Immature natural killer cell (primary cell): Measurements from ENCODE around the gene UBL5. TPM values are rescaled to one million over a fixed set of nuclear protein-coding genes. Genes with fewer than 3 reads are reported as not detected.
"Not testable (repeated sequence)": the region's sequence is repeated elsewhere in the genome, so short reads cannot be mapped to it uniquely, and the experiment has no call there.

ENCODE experiments used
- DNase-seq, 3 donors: peaks; one replicate each; pipeline ENCODE4 v3.0.0; 2022; ENCODE audit warnings: mixed read lengths in 1 of 3
- H3K27ac Mint-ChIP-seq, 6 donors: one replicate each; pipeline ENCODE4 v1.8.0; 2020; ENCODE audit warnings: mixed read lengths in 6 of 6, mild to moderate bottlenecking in 5 of 6, inconsistent platforms in 4 of 6, moderate library complexity in 3 of 6
- H3K27me3 Mint-ChIP-seq, 3 donors: one replicate each; pipeline ENCODE4 v1.8.0; 2020 to 2021; ENCODE audit warnings: low read depth in 3 of 3, mild to moderate bottlenecking in 3 of 3, mixed read lengths in 3 of 3, moderate library complexity in 3 of 3, inconsistent platforms in 1 of 3
- H3K36me3 Mint-ChIP-seq, 3 donors: one replicate each; pipeline ENCODE4 v1.8.0; 2020; ENCODE audit warnings: mixed read lengths in 3 of 3, inconsistent platforms in 2 of 3, mild to moderate bottlenecking in 2 of 3
- H3K4me1 Mint-ChIP-seq, 2 donors: one replicate each; pipeline ENCODE4 v1.8.0; 2020; ENCODE audit warnings: inconsistent platforms in 2 of 2, mild to moderate bottlenecking in 2 of 2, mixed read lengths in 2 of 2, moderate library complexity in 1 of 2
- H3K4me3 Mint-ChIP-seq, 5 donors: one replicate each; pipeline ENCODE4 v1.8.0; 2020; ENCODE audit warnings: mild to moderate bottlenecking in 5 of 5, mixed read lengths in 5 of 5, inconsistent platforms in 3 of 5, moderate library complexity in 3 of 5
- H3K9me3 Mint-ChIP-seq, 6 donors: one replicate each; pipeline ENCODE4 v1.8.0; 2020; ENCODE audit warnings: mild to moderate bottlenecking in 6 of 6, mixed read lengths in 6 of 6, inconsistent platforms in 4 of 6, moderate library complexity in 3 of 6
- polyA plus RNA-seq, 3 donors: library from polyadenylated mRNA; unstranded; fragments of 300-500 nt; fragmentation: Illumina TruSeq; gene quantifications; one replicate each; pipeline ENCODE4 v1.2.3, GENCODE V29; 2021

UBL5 gene
- polyA plus RNA-seq, 3 donors from 2014 or later, result 610 to 1,222 (median 775) TPM

DNA sequence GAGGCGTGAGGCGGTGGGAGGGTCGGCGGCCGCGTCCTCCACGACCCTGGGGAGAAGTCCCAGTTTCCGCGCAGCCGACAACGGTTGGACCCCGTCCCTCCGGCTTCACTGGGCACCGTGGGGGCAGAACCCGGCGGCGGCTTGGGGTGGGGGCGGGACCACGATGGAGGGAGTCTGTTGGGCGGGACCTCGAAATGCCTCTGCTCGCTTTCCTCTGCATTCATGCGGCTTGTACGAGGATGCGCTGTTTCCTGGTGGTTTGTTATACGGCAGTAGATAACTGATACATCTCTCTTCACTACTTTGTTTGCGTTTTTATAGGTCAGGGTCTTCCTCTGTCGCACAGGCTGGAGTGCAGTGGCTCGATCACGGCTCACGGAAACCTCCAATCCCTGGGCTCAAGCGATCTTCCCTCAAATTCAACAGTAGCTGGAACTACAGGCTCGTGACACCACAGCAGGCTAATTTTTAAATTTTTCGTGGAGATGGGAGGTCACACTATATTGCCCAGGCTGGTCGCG, 34.6 kb upstream of the UBL5 start:
- H3K4me1 Mint-ChIP-seq, result peaks cover 19 to 31% of the 10 kb centered on the region in 2 donors
- peak in 1 of 3 donors; percentile 57 for DNase-seq
- peak overlapping the region; percentile 77 to 96 (median 90) for H3K27ac Mint-ChIP-seq
- peak overlapping the region; percentile 83 to 94 (median 89) for H3K4me3 Mint-ChIP-seq
- H3K36me3 Mint-ChIP-seq, result no peaks in the 10 kb centered on the region
- H3K9me3 Mint-ChIP-seq, result no peaks in the 10 kb centered on the region
- peaks cover 0 to 6% (median 3%) of the 10 kb centered on the region in 3 donors for H3K27me3 Mint-ChIP-seq

GRCh38 chr19:9796113-9796773, 31.5 kb upstream of the UBL5 start:
- Mint-ChIP-seq H3K27me3 (peaks cover 0 to 6% (median 0%) of the 10 kb centered on the region in 3 donors), H3K4me3 (peak overlapping the region in 1 of 5 donors; percentile 9)

DNA sequence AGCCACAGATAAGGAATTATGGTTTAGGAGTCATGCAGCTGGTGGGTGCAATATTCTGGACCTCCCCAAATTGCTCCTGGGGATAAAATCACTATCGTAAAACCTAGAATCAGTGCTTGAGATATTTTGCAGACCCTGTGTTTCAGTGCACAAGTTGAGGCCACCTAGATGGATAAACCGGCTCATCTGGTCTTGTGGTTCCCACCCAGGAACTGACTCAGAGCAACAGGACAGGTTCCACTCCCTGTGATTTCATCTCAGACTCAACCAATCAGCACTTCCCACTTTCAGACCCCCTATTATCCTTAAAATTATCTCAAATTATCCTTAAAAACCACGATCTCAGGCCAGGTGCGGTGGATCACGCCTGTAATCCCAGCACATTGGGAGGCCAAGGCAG, 29.8 kb upstream of the UBL5 start:
- H3K27me3 Mint-ChIP-seq, result peaks cover 0 to 4% (median 1%) of the 10 kb centered on the region in 3 donors
- no peak overlapping the region for H3K4me3 Mint-ChIP-seq
- no peak for DNase-seq
- H3K4me1 Mint-ChIP-seq, result peaks cover 11 to 16% of the 10 kb centered on the region in 2 donors
- H3K27ac Mint-ChIP-seq, result no peak overlapping the region
- H3K36me3 Mint-ChIP-seq, result no peaks in the 10 kb centered on the region
- H3K9me3 Mint-ChIP-seq, result no peaks in the 10 kb centered on the region

More at GRCh38 chr19:9796113-9796773, 31.5 kb upstream of the UBL5 start:
- no peaks in the 10 kb centered on the region for H3K9me3 Mint-ChIP-seq
- peaks cover 17 to 22% of the 10 kb centered on the region in 2 donors for H3K4me1 Mint-ChIP-seq
- H3K36me3 Mint-ChIP-seq, result no peaks in the 10 kb centered on the region
- peak; percentile 82 to 86 (median 84) for DNase-seq
- peak overlapping the region; percentile 36 to 91 (median 84) for H3K27ac Mint-ChIP-seq

DNA sequence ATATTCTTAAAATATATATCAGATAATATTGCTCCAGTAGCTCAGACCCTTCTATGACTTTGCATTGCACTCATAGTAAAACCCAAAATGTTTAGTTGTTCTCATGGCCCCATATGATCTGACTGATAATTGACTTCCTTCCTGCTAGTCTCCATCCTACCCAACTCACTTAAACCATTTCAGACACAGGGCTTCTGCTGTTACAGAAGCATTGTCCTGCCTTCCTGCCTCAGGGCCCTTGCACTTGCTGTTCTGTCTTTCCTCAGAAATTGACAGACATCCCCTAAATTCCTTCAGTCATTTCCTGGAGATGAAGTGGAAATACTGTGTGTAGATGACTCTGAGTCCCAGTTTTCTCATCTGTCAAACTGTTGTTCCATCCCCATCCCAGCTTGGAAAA, 28.6 kb upstream of the UBL5 start:
- Mint-ChIP-seq H3K9me3 (no peaks in the 10 kb centered on the region), H3K4me1 (peaks cover 5 to 8% of the 10 kb centered on the region in 2 donors), H3K27me3 (peaks cover 0 to 1% (median 0%) of the 10 kb centered on the region in 3 donors), H3K36me3 (no peaks in the 10 kb centered on the region), H3K27ac (peak overlapping the region in 1 of 6 donors; percentile 9), H3K4me3 (no peak overlapping the region)
- DNase-seq, result no peak

DNA sequence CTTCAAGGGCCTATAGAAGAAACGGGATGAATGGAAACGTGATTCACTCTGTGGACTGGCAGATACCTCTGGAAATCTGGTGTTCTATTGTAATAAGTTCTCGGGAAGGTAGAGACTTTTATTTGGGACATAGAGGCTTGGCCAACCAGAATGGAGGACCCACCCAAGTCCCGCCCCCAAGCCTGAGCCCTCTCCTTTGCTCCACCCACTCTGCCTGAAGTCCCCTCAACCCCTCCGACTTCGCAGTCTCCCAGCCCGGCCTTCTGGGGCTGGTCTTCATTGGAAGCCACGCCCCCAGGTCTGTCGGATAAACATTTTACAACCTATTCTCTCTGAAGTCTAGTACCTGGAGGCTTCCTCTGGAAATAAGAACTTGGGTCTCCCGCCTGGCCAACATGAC, 25.7 kb upstream of the UBL5 start:
- no peak overlapping the region for H3K27ac Mint-ChIP-seq
- no peaks in the 10 kb centered on the region for H3K4me1 Mint-ChIP-seq
- H3K27me3 Mint-ChIP-seq, result peaks cover 0 to 1% (median 0%) of the 10 kb centered on the region in 3 donors
- H3K36me3 Mint-ChIP-seq, result no peaks in the 10 kb centered on the region
- no peaks in the 10 kb centered on the region for H3K9me3 Mint-ChIP-seq
- no peak overlapping the region for H3K4me3 Mint-ChIP-seq
- DNase-seq, result no peak

DNA sequence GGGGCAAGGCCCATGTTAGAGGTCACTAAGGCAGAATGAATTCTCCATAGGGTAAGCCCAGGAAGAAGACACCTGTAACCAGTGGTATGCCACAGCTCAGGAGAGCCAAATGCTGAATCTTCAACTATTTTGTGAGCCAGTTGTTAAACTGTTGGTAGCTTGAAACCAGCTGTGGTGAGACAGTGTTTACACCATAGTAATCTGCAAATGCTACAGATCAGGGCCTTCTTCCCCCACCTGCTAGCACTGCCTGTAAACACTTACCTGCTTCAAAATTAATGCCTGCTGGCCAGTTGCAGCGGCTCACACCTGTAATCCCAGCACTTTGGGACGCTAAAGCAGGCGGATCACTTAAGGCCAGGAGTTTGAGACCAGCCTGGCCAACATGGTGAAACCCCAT, 20.9 kb upstream of the UBL5 start:
- Mint-ChIP-seq H3K4me1 (peaks cover 4 to 10% of the 10 kb centered on the region in 2 donors), H3K27ac (peak overlapping the region in 1 of 6 donors; percentile 14), H3K36me3 (peaks cover 6 to 9% (median 8%) of the 10 kb centered on the region in 3 donors), H3K27me3 (peaks cover 0 to 1% (median 0%) of the 10 kb centered on the region in 3 donors), H3K9me3 (no peaks in the 10 kb centered on the region), H3K4me3 (no peak overlapping the region)
- DNase-seq, result no peak

GRCh38 chr19:9808855-9809824, 18.6 kb upstream of the UBL5 start:
- Mint-ChIP-seq H3K27me3 (no peaks in the 10 kb centered on the region), H3K4me3 (peak overlapping the region in 3 of 5 donors; percentile 1 to 18 (median 2)), H3K36me3 (peaks cover 6 to 13% (median 13%) of the 10 kb centered on the region in 3 donors), H3K27ac (peak overlapping the region in 4 of 6 donors; percentile 18 to 78 (median 50)), H3K4me1 (peaks cover 4 to 16% of the 10 kb centered on the region in 2 donors), H3K9me3 (no peaks in the 10 kb centered on the region)
- DNase-seq, result peak in 1 of 3 donors; percentile 39

DNA sequence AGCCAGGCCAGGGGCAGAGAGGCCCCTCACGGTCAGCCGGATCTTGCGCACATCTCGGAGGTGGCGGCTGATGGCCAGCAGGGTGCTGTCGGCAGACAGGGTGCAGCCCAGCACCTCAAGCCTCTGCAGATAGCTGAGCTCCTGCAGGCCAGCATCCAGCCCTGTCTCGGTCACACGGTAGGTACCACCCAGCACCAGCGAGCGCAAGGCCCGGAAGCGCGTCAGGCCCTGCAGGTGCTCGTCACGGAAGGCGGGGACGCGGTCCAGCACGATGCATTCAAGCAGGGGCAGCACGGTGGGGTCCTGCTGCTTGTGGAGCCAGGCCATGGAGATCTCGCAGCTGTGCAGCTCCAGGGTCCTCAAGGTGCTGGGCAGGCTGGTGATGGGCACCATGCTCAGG, 16.6 kb upstream of the UBL5 start:
- no peaks in the 10 kb centered on the region for H3K27me3 Mint-ChIP-seq
- H3K4me1 Mint-ChIP-seq, result peaks cover 13 to 27% of the 10 kb centered on the region in 2 donors
- DNase-seq, result no peak
- no peak overlapping the region for H3K27ac Mint-ChIP-seq
- peaks cover 6 to 18% (median 13%) of the 10 kb centered on the region in 3 donors for H3K36me3 Mint-ChIP-seq
- no peaks in the 10 kb centered on the region for H3K9me3 Mint-ChIP-seq
- H3K4me3 Mint-ChIP-seq, result no peak overlapping the region

DNA sequence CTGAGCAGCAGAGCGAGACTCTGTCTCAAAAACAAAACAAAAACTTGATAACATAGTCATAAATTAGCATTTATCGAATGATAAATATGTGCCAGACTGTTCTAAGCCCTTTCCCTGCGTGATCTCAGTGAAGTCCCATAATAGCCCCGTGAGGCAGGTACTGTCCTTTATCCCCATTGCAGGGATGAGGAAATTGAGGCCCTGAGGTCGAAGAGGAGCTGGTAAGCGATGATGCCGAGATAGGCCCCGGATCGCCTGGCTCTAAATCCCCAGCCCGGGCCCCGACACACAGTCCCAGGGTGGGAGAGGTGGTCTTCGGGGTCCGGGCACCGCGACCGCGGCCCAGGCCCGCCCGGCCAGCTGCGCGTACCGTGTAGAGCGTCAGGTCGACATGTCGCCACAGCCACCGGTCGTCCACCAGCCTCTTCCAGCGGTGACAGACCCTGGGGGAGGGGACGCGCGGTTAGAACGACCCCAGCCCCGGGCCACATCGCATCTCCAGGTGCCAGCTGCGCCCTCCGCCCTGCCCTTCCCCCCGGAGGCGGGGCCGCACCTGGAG, 9.5 kb upstream of the UBL5 start:
- peaks cover 5 to 13% (median 9%) of the 10 kb centered on the region in 3 donors for H3K36me3 Mint-ChIP-seq
- H3K4me3 Mint-ChIP-seq, result peak overlapping the region; percentile 88 to 93 (median 89)
- peak overlapping the region; percentile 89 to 95 (median 90) for H3K27ac Mint-ChIP-seq
- DNase-seq, result no peak
- peaks cover 4 to 10% (median 9%) of the 10 kb centered on the region in 3 donors for H3K27me3 Mint-ChIP-seq
- H3K4me1 Mint-ChIP-seq, result peaks cover 42 to 45% of the 10 kb centered on the region in 2 donors
- H3K9me3 Mint-ChIP-seq, result no peaks in the 10 kb centered on the region

DNA sequence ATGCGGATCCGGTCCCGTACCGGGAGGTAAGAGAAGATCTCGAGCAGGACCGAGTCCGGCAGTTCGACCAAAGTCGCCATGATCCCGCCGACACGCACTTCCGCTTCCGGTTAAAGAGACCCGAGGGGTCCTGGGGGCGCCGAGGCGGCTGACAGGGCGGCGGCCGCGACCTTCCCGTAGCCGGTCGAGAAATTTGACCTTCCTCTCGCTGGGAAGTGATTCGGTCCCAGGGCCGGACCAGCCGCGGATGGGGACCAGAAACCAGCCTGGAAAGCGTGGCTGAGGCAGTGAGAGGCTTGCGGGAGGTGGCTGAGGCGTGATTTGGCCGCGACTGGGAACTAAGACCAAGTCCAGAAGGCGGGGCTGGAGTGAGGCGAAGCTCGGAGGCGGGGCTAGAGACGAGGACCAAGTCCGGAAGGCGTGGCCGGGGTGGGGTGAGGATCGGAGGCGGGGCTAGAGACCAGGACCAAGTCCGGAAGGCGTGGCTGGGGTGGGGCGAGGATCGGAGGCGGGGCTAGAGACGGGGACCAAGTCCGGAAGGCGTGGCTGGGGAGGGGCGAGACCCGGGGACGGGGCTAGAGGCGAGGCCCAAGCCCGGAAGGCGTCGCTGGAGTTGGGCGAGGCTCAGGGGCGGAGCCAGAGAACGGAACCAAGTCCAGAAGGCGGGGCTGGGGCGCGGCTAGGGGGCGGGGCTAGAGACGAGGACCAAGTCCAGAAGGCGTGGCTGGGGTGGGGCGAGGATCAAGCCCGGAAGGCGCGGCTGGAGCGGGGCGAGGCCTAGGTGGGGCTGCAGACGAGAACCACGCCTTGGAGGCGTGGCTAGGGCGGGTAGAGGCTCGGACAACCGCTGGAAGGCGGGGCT, 8.8 kb upstream of the UBL5 start, which contains the start of gene FBXL12:
FBXL12 (minus strand) TSS at position 346 of the 862 bp plus-strand sequence; CDS start at position 80, 266 bp downstream.
- Mint-ChIP-seq H3K27me3 (peaks cover 4 to 10% (median 9%) of the 10 kb centered on the region in 3 donors), H3K27ac (peak within 1 kb of the TSS; percentile 89 to 95 (median 90)), H3K9me3 (no peaks in the 10 kb centered on the region), H3K36me3 (peaks cover 5 to 14% (median 6%) of the 10 kb centered on the region in 3 donors), H3K4me1 (peaks cover 42% of the 10 kb centered on the region in 2 donors), H3K4me3 (peak within 1 kb of the TSS; percentile 88 to 93 (median 89))
- peak; percentile 100 for DNase-seq

DNA sequence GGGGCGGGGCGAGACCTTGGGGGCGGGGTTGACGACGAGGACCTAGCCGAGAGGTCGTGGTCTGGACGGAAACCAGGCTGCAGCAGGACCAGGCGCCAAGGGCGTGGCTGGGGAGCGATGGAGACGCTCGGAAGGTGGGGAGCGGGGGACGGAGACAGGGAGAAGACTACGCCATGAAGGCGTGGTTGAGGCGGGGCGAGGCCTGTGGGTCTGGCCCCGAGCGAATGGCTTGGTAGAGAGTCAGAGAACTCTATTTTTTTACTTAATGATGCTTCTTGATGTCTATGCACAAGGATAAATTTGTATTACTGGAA, 8.2 kb upstream of the UBL5 start:
- H3K27me3 Mint-ChIP-seq, result peaks cover 4 to 10% (median 9%) of the 10 kb centered on the region in 3 donors
- peaks cover 39 to 42% of the 10 kb centered on the region in 2 donors for H3K4me1 Mint-ChIP-seq
- H3K36me3 Mint-ChIP-seq, result peaks cover 4 to 12% (median 5%) of the 10 kb centered on the region in 3 donors
- H3K4me3 Mint-ChIP-seq, result peak overlapping the region; percentile 88 to 93 (median 89)
- no peaks in the 10 kb centered on the region for H3K9me3 Mint-ChIP-seq
- DNase-seq, result no peak
- H3K27ac Mint-ChIP-seq, result peak overlapping the region; percentile 89 to 95 (median 90)

GRCh38 chr19:9820034-9820433, 7.7 kb upstream of the UBL5 start:
- peaks cover 34 to 37% of the 10 kb centered on the region in 2 donors for H3K4me1 Mint-ChIP-seq
- peak overlapping the region; percentile 30 to 95 (median 89) for H3K27ac Mint-ChIP-seq
- not testable (repeated sequence) for DNase-seq, H3K9me3 Mint-ChIP-seq, H3K27me3 Mint-ChIP-seq, H3K36me3 Mint-ChIP-seq
- H3K4me3 Mint-ChIP-seq, result peak overlapping the region in 3 of 5 donors; percentile 89 to 93 (median 89)
